ENCODE data around the gene FBRS. TPM values are rescaled to one million over a fixed set of nuclear protein-coding genes. Genes with fewer than 3 reads are reported as not detected.

FBRS gene
- total and polyA plus RNA-seq, 2 of the 13 experiments (the other 11 are each of a cell fraction or from before 2014, with no cell fraction given): 13.7 to 16.2 TPM

- no peak for TF ChIP-seq RNF2 (conservative IDR thresholded peaks at IDR 0.05; ENCODE audit: low read depth)
- peak; percentile 52; the same call in 1 of the 2 replicates for TF ChIP-seq SAFB2 (CRISPR knock-in tag; IDR thresholded peaks at IDR 0.05; ENCODE audit: borderline replicate concordance, low read depth)
- TF ChIP-seq CEBPZ (IDR thresholded peaks at IDR 0.05; ENCODE audit: low read length): no peak
- no peak for TF ChIP-seq IKZF4 (CRISPR knock-in tag; IDR thresholded peaks at IDR 0.05; ENCODE audit: borderline replicate concordance, low read depth, not compliant biosample characterization)
- TF ChIP-seq, protein P1, sequence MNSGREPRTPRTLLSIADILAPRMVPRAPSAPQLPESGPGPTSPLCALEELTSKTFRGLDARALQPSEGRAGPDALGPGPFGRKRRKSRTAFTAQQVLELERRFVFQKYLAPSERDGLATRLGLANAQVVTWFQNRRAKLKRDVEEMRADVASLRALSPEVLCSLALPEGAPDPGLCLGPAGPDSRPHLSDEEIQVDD (CRISPR knock-in tag; IDR thresholded peaks at IDR 0.05; ENCODE audit: borderline replicate concordance): no peak
- TF ChIP-seq ARID3A (IDR thresholded peaks at IDR 0.05; ENCODE audit: low read depth, low read length): no peak
- TF ChIP-seq HNRNPK (IDR thresholded peaks at IDR 0.05; ENCODE audit: low read depth, low read length, poor library complexity, severe bottlenecking): no peak
- no peak for TF ChIP-seq ZNF354B (CRISPR knock-in tag; IDR thresholded peaks at IDR 0.05)
- peak; percentile 83 for TF ChIP-seq TAF15 (IDR thresholded peaks at IDR 0.05; ENCODE audit: low read depth, low read length, poor library complexity, severe bottlenecking)
- TF ChIP-seq ZNF296 (CRISPR knock-in tag; conservative IDR thresholded peaks at IDR 0.05): no peak
- TF ChIP-seq ZNF616 (CRISPR knock-in tag; IDR thresholded peaks at IDR 0.05; ENCODE audit: low read depth): no peak
- peak; percentile 79 for TF ChIP-seq CREB1 (IDR thresholded peaks at IDR 0.05)
- TF ChIP-seq CREB1 (CRISPR knock-in tag; IDR thresholded peaks at IDR 0.05): peak; percentile 94
- TF ChIP-seq, protein P2, sequence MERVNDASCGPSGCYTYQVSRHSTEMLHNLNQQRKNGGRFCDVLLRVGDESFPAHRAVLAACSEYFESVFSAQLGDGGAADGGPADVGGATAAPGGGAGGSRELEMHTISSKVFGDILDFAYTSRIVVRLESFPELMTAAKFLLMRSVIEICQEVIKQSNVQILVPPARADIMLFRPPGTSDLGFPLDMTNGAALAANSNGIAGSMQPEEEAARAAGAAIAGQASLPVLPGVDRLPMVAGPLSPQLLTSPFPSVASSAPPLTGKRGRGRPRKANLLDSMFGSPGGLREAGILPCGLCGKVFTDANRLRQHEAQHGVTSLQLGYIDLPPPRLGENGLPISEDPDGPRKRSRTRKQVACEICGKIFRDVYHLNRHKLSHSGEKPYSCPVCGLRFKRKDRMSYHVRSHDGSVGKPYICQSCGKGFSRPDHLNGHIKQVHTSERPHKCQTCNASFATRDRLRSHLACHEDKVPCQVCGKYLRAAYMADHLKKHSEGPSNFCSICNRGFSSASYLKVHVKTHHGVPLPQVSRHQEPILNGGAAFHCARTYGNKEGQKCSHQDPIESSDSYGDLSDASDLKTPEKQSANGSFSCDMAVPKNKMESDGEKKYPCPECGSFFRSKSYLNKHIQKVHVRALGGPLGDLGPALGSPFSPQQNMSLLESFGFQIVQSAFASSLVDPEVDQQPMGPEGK (CRISPR knock-in tag; IDR thresholded peaks at IDR 0.05): peak; percentile 72; the same call in 1 of the 2 replicates
- peak; percentile 29 for TF ChIP-seq ZNF792 (CRISPR knock-in tag; IDR thresholded peaks at IDR 0.05)
- TF ChIP-seq ZBTB39 (CRISPR knock-in tag; IDR thresholded peaks at IDR 0.05): no peak
Observed at GRCh38 chr16:30650369-30651123, 7.7 kb upstream of the FBRS start, which contains the start of gene PRR14 (continued).
